ENCODE data around the gene RTP2.
A peak's percentile ranks its signal among the peaks of the same experiment; 100 is the strongest.

RTP2 gene

DNA sequence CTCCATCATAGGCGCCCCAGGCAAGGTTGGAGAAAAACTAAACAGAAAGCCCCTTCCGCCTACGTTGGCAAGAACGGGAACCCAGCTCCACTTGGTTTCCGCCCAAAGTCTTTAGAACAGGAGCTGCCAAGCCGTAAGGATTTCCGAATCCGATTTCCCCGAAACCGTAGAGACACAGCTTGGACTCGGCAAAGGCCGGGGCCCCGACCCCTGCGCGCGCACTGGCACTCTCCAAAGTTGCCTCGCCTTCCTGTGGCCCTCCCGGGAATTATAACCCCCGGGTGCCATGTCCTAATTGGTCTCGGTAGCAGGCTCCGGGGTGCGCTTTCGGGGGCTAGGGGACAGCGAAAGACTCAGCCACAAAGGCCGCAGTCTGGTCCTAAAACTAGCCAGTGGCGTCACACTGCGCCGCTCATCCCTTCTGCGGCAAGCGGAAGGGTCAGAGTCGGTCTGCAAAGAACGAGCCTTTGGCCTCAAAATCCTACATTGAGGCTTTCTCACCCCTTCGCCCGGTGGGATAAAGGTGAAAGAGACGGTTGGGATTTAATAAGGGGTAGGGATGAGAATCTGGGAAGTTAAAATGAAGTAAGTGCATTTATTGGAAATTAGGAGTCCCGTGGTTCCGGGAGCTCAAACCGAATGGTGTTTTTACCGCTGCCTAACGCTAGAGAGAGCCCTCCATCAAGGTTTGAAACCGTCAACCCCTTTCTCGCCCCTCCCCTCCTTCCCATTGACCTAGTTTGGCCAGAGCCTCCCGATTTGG lies 36.2 kb upstream of the RTP2 start:
- DNase-seq: peak; percentile 42 to 84

DNA sequence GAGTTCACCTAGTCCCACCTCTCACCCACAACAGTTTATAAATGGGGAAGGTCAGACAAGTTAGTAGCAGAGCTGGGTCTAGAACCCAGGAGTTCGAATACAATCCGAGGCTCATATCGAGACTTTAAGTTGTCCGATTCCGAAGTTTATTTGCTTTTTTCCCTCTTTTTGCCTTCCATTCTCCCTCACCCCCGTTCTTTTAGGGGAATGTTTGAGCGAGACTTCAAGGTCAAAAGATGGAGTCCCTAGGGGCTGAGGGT lies 35.6 kb upstream of the RTP2 start:
- no peak for DNase-seq

DNA sequence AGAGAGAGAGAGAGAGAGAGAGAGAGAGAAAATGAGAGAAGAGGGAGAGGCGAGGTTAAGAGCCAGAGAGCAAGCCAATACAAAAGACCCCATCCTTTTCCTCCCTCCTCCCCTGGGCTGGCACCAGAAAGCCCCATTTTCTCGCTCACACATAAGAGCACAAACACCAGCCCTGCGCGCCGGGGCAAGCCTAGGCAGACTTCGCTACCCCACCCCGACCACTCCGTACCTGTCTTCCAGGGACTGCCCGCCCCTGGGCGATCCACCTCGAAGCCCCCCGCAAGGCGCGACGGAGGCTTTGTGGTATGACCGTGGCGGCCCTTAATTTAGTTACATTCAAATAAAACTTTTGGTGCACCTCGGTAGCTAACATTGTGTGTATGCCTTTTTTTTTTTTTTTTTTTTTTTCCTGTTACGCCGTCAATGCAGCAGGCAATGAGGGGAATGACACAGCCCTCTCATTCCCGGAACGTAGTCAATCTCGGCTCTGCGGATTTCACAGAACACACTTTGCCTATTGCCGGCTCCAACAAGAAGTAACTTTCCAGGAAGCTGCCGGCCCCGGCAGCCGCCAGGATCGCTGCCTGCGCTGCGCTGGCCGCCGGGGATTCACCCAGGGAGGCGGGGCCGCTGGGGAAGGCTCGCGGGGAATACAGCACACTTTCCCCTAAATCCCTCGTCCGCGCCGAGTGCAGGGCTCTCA lies 35.2 kb upstream of the RTP2 start:
- no peak for DNase-seq

DNA sequence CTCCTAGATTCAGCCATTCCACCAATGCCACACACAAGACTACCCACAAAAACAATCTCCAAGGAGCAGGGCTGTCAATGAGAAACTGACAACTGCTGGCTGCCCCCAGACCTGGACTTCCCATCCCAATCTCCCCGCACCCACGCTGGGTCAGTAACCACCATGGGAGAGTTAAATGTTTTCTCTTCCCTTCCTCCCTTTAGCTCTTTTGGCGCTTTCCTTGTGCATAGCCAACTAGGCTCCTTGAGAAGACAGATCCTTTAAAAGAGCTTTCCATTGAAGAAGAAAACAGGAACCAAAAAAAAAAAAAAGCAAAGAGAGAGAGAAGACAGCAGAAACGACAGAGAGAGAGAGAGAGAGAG lies 34.6 kb upstream of the RTP2 start:
- no peak for DNase-seq

DNA sequence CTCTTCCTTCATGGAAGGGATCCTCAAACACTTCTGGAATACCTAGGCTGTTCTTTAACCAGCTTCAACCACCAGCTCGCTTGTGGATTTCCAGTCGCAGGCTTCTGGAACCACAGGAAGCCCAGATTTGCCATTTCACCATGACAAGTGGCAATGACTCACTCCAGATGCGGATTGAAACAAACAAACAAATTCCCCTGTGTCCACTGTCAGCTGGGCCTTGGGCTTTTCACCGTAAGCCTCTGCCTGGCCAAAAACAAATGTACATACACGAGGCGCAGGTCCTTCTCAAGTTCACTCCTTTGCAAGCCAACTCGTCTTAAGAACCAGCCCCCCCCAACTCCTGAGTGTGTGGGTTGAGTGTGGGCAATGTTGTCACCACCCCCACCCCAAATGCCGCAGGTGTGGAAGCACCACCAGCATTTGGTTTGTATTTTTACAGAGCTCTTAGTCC lies 34.1 kb upstream of the RTP2 start:
- DNase-seq: no peak

DNA sequence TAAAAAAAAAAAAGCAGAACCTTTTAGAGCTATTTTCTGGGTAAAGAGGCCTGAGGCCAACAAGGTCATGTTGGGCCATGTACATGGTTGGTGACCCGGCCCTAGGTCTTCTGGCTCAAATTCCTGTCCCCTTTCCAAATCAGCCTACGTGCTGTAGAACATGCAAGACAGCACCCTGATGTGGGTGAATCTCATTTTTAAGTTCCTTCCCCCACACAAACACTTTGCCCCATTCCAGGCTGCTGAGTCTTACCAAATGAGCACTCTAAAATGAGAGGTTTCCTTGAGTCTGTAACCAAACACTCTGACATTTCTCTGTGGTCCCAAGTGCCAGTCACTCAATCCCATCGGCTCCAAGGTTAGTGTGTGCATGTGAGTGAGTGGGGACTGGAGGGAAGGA lies 33.5 kb upstream of the RTP2 start:
- DNase-seq: no peak

DNA sequence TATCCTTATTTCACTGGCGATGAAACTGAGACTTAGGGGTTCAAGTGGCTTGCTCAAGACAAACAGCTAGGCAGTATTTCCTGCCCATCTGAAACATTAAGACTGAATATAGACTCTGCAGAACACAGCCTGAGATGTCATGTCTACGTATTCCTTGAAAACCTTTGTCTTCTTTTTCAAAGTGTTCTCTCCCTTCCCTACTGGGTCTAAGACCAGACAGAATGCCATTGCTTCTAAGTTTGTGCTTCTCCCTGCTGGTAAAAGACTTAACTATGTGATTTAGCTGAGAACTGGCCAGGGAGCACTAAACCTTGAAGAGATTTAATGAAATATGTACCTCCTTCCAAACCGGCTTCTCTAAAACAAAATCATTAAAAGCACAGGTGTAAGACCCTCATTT lies 33.0 kb upstream of the RTP2 start:
- DNase-seq: no peak

DNA sequence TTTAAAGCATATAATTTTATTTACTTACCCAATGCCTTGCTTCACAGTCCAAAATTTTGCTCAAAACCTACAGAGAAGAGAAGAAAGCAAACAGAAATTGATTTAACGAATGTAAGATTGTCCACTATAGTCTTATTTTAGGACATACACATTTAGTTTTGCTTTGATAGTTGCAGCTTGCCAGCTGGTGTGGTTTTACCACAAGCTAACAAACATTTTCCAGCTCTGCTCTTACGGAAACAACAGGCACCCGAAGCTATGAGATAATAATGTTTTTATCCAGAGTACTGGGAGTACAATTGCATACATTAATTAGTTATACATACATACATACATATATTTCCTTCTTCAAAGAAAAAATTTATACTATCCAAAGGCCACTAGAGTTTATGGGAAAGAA lies 32.5 kb upstream of the RTP2 start:
- no peak for DNase-seq

DNA sequence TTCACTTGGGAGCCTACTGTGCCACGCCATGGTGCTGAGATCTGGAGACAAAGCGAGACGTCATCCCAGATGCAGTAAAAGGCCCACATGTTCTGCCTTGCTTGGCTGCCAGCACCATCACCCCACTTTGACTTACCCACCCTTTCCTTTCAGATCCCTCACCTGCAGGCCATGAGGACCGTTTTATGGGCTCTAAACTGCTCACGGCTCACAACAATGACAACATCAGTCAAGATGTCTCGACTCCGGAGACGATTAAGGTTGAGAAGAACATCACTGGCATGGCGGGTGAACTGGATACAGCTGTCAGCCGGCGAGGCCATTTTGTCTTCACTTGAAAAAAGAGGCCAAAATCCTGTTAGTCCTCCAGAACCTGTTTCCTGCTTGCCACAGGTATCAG lies 31.0 kb upstream of the RTP2 start:
- DNase-seq: no peak

DNA sequence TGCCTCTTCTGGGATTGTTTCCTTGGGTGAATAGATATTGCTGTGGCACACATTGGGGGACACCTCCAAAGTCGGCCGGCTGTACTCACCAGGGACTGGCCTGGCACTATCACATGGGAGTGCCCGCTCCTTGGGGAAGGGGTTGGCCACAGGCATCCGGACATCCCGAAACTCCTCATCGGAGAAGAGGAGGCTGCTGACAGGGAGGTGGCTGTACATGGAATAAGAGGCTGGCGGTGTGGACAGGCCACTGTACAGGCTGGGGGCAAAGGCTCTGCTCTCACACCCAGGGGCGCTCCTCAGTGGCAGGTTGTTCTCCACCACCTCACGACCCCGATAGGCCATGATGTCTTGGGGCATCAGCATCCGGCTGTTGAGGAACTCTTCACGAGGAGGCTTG lies 27.2 kb upstream of the RTP2 start:
- no peak for DNase-seq

DNA sequence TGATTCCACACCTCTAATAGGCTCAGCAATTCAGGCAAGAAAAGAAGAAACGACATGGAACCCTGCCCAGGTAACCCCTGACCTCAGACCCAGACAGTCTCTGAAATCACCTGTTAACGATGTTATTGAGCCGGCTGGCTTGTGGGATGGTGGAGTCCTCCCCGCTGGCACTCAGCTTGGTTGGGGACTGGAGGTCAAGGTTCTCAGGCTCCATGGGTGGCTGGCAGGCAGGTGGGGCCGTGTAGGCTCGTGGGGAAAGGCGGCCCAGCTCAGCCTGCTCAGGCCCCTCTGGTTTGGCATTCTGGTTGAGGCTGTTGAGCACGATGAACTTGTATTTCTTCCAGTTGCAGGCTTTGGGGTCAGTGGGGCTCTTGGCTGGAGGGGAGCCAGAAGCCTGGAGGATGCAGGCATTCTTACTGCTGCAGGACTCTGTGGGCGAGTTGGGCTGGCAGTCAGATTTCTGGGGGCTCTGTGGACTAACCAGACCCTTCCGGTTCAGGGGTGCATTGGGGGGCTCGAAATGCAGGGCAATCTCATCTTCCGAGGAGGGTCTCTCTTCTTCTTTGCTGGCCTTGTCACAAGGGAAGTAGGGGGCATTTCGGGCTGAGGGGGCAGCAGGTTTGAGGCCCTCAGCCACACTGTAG lies 26.7 kb upstream of the RTP2 start:
- no peak for DNase-seq

DNA sequence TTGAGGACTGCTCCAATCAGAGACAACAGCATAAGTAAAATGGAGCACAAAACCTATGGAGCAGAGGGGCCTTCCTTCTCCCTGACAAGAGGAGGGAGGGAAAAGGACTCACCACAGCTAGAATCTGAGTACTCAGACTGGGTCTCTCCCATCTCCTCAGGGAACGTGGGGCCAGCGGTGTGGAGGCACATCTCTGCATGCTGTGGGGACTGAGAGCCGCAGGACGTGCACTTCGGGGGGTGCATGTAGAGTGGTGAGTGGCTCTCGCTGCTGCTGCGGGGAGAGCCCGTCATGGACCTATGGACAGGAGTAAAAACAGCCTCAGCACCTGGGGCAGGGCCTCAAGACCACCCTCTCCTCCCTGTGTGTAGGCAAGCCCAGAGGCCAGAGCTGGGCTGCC lies 25.9 kb upstream of the RTP2 start:
- DNase-seq: no peak

DNA sequence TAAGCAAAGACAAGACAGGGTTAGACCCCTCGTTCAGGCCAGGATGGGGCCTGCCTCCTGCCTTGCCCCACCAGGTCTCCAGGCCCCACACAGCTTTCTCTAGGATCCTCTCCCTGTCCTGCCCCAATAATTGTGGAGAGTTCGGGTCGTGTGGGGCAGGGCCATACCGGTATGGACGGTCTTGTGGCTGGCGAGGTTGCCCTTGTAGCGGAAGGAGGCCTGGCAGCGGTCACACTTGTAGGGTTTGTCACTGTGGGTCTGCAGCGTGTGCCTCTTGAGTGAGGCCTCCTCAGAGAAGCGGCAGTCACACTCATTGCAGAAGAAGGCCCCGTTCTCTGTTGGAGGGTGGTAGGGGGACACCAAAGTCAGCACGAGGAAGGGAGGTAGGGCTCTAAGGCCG lies 24.2 kb upstream of the RTP2 start:
- no peak for DNase-seq

DNA sequence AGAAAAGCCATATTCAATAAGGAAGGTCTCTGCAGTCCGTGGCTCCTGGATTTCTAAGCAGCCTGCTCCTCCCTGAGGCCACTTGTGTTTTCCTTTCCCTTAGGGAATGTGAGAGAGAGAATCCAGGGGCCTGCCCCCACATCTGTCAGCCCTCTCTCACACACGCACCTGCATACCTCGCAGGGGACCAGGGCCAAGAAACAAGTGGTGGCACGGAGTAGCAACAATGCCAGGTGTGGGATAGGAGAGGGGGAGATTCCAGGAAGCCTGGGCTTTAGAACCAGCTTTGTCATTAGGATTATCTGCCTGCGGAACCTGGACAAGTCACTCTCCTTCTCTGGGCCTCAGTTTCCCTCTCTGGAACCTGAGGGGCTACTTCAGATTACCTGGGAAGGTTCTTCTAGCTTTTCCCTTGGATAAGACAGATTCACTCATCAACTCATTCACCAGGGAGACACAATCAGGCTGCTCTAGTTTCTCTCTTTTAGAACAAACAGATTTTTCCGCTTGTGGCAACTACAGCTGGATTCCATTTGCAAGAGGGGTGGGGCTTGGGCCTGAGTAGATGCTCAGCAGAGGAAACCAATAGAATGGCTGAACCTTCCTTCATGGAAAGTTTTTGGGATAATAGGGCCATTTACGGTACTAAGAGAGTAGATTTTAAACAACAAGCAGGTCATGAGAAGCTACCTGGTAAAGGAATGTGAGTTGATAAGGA lies 23.5 kb upstream of the RTP2 start:
- DNase-seq: no peak

DNA sequence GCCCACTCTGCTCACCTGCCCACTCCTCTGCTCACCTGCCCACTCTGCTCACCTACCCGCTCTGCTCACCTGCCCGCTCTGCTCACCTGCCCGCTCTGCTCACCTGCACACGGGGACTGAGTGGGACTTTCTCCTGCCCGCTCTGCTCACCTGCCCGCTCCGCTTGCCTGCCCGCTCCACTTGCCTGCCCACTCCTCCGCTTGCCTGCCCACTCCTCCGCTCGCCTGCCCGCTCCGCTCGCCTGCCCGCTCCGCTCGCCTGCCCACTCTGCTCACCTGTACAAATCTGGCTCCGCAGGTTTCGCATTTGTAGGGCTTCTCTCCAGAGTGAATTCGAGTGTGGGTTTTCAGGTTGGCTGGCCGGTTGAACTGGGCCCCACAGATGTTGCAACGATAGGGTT lies 22.9 kb upstream of the RTP2 start:
- DNase-seq: no peak

DNA sequence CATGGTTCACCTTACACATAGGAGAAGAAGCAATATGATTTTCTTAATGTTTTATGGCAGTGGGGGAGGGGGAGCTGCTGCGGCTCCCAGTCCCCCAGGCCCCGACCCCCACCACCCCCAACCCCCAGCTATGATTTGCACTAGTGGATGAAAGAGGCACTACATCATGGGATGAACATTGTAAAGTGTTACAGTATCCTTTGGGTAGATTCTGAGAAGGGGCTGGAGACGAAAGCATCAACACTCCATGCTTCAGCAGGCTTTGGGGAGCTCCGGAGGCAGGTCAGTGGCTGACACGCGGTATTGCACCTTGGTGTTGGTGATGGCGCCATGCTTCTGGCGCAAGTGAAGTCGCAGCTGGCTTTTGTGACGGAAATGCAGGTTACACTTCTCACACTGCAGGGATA lies 19.9 kb upstream of the RTP2 start:
- DNase-seq: no peak

DNA sequence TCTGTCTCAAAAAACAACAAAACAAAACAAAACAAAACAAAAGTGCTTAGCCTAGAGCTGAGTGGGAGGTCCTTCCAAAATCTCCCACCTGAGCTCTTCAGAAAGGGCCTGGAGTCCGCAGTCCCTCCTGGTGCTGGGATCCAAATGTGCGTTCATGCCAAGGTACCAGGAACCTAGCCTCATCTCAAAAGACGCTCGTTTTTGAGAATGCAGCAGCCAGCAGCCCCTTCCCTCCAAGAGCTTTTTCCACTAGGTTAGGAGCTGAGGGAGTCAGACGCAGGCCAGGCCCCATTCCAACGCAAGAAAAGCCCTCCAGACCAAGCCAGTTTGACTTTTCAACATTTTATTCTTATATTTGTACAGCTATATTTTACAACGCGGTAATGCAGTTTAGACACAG lies 18.7 kb upstream of the RTP2 start:
- no peak for DNase-seq

DNA sequence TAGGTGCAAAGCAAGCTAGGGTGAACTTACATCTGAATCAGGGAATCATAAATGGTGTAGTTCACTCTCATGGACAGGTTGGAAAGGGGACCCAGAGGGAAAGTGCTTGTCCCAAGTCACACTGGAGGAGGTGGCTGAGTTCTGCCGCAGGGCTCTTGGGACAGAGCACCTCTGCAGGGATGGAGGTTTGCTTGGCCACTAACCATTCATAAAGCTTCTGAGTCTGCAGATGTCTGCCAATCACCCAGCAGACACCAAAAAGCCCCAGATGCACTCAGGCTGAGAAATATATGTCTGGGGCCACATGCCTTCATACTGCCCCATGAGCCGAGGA lies 17.9 kb upstream of the RTP2 start:
- no peak for DNase-seq

DNA sequence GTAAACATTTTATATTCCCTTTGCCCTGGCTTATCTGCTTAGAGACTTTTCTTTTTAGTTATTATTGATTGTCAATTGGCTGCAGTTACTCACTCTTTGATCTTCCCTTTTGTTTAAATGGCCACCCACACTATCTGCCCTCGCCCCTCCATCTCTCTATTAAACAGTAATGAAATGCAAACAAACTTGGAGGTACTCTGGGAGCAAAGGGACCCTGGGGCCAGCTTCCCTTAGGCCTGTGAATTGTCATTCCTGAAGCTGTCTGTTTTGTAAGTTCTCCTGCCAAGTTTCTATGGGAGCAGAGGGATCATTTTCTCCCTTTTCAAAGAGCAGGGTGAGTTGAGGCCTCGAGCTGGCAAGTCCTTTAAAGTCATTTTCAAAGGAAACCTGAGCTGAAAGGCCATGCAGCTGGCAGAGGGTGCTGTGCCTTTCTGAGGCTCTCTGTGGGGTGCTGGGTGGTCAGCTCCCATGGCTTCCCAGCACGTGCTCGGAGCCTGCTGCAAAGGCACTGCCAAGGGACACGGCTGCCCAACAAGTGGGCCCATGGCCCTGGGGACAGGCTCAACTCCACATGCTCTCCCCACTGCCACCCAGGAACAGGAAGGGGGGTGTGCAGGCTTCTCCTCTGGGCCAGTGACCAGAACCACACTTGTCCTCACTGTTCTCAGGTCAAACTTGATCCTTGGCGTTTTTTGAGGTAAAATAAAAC lies 17.4 kb upstream of the RTP2 start:
- DNase-seq: no peak

DNA sequence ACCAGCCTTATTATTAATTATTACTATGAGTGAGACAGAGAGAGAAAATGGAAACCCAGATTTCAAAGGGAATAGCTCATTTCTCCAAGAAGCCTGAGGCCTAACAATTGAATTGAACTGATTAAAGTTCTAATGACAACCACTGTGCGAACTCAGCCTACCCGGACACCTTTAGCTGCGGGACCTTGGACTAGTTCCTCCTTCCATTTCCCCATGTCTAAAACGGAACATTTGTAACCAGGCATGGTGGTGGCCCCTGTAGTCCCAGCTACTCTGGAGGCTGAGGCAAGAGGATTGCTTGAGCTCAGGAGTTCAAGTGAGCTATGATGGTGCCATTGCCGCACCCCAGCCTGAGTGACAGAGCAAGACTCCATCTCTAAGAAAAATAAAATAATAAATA lies 16.4 kb upstream of the RTP2 start:
- DNase-seq: no peak

DNA sequence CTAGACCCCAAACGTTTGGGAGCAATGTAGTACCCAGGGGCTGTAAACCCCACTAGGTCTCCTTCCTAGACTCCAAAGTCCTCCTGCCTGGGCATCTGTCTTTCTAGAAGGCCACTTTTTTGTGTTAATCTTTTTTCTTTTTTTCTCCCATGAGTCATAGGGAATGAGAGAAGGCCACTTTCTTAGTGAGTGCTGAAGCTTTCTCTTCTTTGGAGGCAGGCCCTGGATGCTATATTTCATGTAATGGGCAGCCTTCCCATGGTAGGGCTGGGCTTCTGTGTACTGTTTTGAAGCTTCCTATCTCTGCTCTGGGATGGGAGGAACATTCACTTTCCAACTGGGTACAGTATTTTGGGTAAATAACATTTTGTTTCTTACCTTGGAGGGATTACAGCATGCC lies 15.2 kb upstream of the RTP2 start:
- DNase-seq: no peak

DNA sequence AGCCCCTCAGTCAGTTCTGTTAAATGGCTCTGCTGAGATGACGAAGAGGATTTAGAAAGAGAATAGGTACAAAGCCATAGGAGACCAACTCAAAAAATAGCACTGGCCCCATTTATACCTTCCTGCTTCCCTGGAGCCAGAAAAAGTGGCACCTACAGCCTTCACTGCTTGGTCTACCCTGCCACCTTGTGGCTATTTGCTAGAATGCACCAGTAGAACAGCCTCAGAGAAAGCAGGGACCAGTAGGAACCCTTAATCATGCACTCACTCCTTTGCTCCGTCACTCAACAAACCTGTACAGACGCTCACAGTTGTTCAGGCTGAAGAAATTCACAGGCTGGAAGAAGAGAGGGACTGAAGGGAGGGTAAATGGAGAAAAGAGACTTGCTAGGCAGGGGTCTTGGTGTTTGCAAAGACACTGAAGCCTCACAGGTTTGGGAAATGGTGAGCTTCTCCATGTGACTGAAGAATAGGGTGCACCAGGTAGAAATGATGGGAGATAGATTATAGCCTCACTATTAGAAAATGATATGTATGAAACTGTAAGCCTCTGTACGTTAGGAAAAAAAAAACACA lies 12.1 kb upstream of the RTP2 start:
- DNase-seq: peak in 1 of 2 experiments; percentile 55

DNA sequence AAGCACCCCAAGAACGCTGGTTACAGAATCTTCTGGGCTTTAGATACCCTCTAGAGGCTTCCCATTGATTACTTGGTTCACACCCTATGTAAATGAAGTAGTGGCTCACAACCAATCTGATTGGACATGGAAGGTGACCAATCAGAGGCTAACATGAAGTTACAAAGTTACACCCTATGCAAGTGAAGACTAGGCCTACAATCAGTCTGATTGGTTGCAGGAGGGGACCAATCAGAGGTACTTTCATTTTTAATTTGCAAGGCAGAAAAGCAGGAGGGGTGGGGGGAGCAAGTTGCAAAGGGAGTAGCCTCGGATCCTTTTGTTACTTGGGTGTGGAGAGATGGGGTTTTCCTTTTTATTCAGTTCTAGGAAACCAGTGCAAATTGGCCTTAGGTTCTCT lies 11.1 kb upstream of the RTP2 start:
- DNase-seq: peak in 1 of 2 experiments; percentile 21
